ENCODE measurements around the gene DCBLD2. TPM values are rescaled to one million over a fixed set of nuclear protein-coding genes. Genes with fewer than 3 reads are reported as not detected.

DCBLD2 gene
- total and polyA plus RNA-seq, 11 donors: 10.9 to 76.6 (median 62.0) TPM

DNA sequence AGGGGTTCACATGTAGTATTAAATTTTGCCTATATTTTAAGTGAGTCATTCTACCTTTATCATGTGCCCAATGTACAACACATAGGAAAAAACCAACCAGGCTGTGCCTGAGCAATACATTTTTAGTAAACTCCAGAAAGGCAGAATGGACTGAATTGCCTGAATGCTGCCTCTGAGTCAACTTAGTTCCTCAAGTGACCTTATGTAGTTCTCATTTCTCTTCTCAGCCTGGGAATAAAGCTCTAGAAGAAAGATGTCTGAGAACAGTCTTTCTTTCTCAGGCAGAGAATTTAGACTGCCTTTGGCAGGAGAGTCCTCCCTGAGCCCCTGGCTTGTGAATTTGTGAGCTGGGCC is 125.4 kb downstream of the DCBLD2 start:
- intact Hi-C loops (cut with DNase I): loop anchor here in 3 of 10 donors (5.0 kb wide), 1 partner anchor 44 kb away; no protein-coding TSS in a partner anchor
- peak overlapping the region in 5 of 12 donors; percentile 1 to 48 (median 11) for H3K27ac ChIP-seq
- TF ChIP-seq POLR2A (IDR thresholded peaks at IDR 0.05): no peak
- TF ChIP-seq CTCF (IDR thresholded peaks at IDR 0.05): no peak
- no peaks in the 10 kb centered on the region for H3K9me3 ChIP-seq
- peaks cover 0 to 59% (median 35%) of the 10 kb centered on the region in 9 donors for H3K36me3 ChIP-seq
- no peaks in the 10 kb centered on the region for H3K27me3 ChIP-seq
- no peak overlapping the region for H3K4me3 ChIP-seq
- DNase-seq (no peak), ATAC-seq (no peak)
- H3K4me1 ChIP-seq: peaks cover 0 to 63% (median 42%) of the 10 kb centered on the region in 12 donors

DNA sequence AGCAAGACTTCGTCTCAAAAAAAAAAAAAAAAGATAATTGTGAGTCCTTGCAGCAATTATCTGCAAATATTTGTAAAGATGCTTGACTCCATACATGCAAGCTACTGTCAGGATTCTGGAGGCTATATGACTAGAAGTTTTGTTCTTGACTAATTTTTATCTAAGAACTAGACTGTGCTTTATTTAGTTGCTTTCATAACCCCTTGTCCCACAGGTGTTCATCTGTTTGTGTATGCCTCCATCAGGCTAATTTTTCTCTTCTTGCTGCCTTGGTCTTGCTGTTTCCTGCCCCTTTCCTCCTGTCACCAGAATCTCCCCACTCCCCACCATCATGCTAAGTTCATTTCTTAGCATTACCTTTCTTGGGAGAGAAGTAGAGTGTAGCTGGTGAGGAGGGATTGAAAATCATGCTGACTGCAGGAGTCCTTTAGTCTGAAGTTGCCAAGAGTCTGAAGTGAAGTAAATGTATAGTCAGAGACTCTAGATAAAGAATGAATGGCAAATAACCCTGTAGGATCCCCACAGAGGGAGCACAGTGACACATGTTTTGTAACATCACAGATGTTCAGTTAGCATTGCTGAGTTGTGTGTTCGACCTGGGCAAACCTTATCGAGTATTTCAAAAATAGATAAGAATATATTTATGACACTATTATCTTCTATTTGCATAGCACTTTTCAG is 125.9 kb downstream of the DCBLD2 start:
- Histone ChIP-seq H3K4me3 (no peak overlapping the region), H3K36me3 (peaks cover 0 to 63% (median 35%) of the 10 kb centered on the region in 9 donors), H3K27me3 (no peaks in the 10 kb centered on the region), H3K4me1 (peaks cover 0 to 62% (median 43%) of the 10 kb centered on the region in 12 donors), H3K27ac (peak overlapping the region in 2 of 12 donors; percentile 1 to 48), H3K9me3 (no peaks in the 10 kb centered on the region)
- no peak for ATAC-seq
- WGBS, 4 donors: 58 to 65% (median 62%) methylated on average over 3 of the region's 3 CpGs
- intact Hi-C loops (cut with DNase I): loop anchor here in 3 of 10 donors (5.0 kb wide), 1 partner anchor 43 kb away; no protein-coding TSS in a partner anchor
- DNase-seq: no peak
- TF ChIP-seq POLR2A (IDR thresholded peaks at IDR 0.05) (no peak), CTCF (IDR thresholded peaks at IDR 0.05) (no peak)

GRCh38 chr3:98772022-98772421 is 129.5 kb downstream of the DCBLD2 start:
- DNase-seq (no peak), ATAC-seq (no peak)
- TF ChIP-seq CTCF (IDR thresholded peaks at IDR 0.05) (no peak), POLR2A (IDR thresholded peaks at IDR 0.05) (no peak)
- intact Hi-C loops (cut with DNase I): no loop called here
- WGBS, 4 donors: 84 to 89% (median 87%) methylated on average over 2 of the region's 2 CpGs
- Histone ChIP-seq H3K4me3 (no peak overlapping the region), H3K36me3 (peaks cover 0 to 57% (median 35%) of the 10 kb centered on the region in 9 donors), H3K27me3 (no peaks in the 10 kb centered on the region), H3K27ac (no peak overlapping the region), H3K4me1 (peaks cover 2 to 64% (median 38%) of the 10 kb centered on the region in 12 donors), H3K9me3 (no peaks in the 10 kb centered on the region)

DNA sequence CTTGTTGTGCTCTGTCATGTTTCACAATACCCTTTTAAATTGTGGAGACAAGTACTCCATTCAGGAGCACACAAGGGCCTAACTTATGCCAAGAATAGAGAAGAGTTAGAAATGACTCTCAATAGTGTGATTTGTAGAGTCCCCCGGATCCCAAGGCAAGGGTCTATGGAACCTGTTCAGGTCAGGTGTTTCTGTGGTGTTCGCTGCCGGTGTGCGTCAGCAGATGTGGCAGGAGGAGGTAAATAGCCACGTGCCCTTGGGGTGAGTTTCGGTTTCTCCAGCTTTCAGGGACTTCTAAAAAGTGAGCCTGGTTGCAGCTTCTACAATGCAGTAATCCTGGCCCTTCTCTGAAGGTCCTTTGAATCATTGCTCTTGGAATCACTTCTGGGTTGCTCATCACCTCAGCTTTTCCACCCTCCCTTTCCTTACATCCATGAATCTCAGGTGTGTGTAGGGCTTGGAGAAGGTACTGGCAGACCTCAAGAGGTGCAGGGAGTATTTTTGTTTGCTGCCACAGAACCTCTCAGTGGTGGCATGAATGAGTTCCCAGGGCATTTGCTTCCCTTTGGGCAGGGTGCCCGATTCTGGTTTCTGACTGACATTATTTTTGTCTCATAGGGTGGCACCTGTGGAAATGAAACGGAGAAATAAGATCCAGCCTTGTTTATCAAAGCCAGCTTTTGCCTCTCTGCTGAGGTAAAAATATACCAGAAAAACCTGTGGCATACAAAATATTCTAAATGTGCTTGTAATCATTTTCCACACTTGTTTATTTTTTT is 131.0 kb downstream of the DCBLD2 start:
- Histone ChIP-seq H3K36me3 (peaks cover 0 to 44% (median 25%) of the 10 kb centered on the region in 9 donors), H3K27me3 (no peaks in the 10 kb centered on the region), H3K9me3 (no peaks in the 10 kb centered on the region), H3K4me3 (no peak overlapping the region), H3K27ac (peak overlapping the region in 10 of 12 donors; percentile 22 to 77 (median 51)), H3K4me1 (peaks cover 2 to 65% (median 44%) of the 10 kb centered on the region in 12 donors)
- WGBS, 4 donors: 72 to 84% (median 81%) methylated on average over 8 of the region's 8 CpGs
- intact Hi-C loops (cut with DNase I): loop anchor here in 1 of 10 donors (2.0 kb wide), 1 partner anchor 36 kb away; no protein-coding TSS in a partner anchor
- DNase-seq (peak in 4 of 5 donors; percentile 50 to 76 (median 56)), ATAC-seq (peak; percentile 9 to 74 (median 55))
- TF ChIP-seq POLR2A (IDR thresholded peaks at IDR 0.05) (no peak), CTCF (IDR thresholded peaks at IDR 0.05) (no peak)

Measured in heart left ventricle (tissue), 16 donors.